Measurements from ENCODE around the gene OAT.

Gene OAT

DNA sequence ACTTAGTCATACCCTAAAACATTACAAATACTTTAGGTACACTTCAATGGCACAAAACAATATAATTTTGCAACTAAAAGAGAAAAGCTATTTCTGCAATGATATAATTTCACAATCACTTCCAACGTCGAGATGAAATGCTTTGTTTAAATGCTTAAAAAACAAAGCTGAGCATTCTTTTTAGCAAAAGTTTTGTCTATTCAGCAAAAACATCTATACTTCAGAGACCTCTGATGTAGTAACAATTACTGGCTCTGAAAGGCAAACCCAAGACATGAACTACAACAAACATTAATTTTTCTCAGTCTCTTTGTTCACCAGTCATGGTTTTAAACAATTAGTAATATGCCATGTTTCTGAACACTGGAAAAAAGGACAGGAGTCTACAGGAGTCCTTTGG is 16.4 kb downstream of the OAT start:
- TF ChIP-seq, protein P1, sequence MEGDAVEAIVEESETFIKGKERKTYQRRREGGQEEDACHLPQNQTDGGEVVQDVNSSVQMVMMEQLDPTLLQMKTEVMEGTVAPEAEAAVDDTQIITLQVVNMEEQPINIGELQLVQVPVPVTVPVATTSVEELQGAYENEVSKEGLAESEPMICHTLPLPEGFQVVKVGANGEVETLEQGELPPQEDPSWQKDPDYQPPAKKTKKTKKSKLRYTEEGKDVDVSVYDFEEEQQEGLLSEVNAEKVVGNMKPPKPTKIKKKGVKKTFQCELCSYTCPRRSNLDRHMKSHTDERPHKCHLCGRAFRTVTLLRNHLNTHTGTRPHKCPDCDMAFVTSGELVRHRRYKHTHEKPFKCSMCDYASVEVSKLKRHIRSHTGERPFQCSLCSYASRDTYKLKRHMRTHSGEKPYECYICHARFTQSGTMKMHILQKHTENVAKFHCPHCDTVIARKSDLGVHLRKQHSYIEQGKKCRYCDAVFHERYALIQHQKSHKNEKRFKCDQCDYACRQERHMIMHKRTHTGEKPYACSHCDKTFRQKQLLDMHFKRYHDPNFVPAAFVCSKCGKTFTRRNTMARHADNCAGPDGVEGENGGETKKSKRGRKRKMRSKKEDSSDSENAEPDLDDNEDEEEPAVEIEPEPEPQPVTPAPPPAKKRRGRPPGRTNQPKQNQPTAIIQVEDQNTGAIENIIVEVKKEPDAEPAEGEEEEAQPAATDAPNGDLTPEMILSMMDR (IDR thresholded peaks at IDR 0.05; ENCODE audit: borderline replicate concordance, insufficient read depth, low read depth, low read length): no peak
- no peak overlapping the region for H3K4me3 ChIP-seq (ENCODE audit: low read depth, low read length)

DNA sequence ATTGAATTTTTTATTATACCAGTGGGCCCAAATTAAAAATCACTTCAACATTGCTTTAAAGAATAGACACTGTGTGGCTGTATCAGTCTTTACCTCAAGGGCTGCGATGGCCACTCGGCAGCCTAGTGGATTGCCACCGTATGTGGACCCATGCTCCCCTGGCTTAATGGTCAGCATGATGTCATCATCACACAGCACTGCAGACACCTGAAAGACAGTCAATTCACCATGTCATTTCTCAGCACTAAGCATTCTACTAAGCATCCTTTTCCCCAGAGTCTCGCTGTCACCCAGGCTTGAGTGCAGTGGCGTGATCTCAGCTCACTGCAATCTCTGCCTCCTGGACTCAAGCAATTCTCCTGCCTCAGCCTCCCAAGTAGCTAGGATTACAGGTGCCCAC is 17.1 kb downstream of the OAT start:
- no peak overlapping the region for H3K4me3 ChIP-seq (ENCODE audit: low read depth, low read length)
- TF ChIP-seq, protein P1 (IDR thresholded peaks at IDR 0.05; ENCODE audit: borderline replicate concordance, insufficient read depth, low read depth, low read length): no peak

DNA sequence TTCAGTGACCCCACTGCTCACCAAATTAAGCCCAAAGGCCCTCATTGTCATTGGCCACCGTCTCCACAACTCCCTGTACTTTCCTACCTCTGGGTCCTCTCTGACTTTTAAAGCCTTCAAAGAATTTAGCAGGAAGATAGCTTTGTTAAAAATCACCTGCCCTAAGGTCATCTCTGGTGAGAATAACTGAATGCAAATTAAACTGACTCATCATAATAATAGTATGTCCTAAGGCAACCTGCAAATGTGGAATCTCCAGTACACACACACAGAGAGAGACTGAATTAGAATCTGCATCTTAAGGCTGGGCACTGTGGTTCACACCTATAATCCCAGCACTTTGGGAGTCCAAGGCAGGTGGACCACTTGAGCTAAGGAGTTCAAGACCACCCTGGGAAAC is 24.1 kb downstream of the OAT start:
- TF ChIP-seq, protein P1 (IDR thresholded peaks at IDR 0.05; ENCODE audit: borderline replicate concordance, insufficient read depth, low read depth, low read length): no peak
- no peak overlapping the region for H3K4me3 ChIP-seq (ENCODE audit: low read depth, low read length)

GRCh38 chr10:124392626-124393342 is 25.9 kb downstream of the OAT start:
- H3K4me3 ChIP-seq (ENCODE audit: low read depth, low read length): no peak overlapping the region
- TF ChIP-seq, protein P1 (IDR thresholded peaks at IDR 0.05; ENCODE audit: borderline replicate concordance, insufficient read depth, low read depth, low read length): no peak

DNA sequence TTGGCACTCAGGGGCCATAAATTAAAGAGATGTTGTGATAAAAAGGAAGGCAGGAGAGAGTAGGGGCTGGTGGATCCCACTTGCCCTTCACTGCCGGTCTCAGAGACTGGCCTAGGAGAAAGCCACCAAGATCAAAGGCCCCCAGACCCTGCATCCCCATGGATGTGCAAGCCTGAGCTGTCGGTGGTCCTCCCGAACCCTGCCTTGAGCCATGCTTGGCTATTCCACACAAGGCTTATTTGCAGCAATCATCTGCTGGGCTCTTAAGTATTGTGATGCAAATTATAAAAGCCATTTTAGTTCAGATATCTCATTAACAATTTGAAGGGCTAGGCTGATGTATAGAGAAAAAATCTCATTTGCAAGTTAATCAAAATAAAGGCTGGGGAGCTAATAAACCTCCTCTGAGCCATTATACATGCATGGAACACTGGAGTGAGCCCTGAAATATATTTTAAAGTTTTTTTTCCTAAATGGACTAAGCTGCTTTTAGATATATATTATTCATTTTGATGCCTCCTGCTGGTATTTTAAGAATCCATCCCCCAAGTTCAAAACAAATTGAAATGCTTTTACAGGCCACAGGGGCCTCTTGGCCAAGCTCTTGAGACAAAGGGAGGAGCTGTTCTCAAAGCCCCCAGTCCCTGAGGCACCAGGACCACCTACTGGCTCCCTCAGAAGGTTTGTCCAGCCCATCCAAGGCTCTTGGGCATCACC is 28.1 kb downstream of the OAT start:
- no peak overlapping the region for H3K4me3 ChIP-seq (ENCODE audit: low read depth, low read length)
- TF ChIP-seq, protein P1 (IDR thresholded peaks at IDR 0.05; ENCODE audit: borderline replicate concordance, insufficient read depth, low read depth, low read length): no peak

DNA sequence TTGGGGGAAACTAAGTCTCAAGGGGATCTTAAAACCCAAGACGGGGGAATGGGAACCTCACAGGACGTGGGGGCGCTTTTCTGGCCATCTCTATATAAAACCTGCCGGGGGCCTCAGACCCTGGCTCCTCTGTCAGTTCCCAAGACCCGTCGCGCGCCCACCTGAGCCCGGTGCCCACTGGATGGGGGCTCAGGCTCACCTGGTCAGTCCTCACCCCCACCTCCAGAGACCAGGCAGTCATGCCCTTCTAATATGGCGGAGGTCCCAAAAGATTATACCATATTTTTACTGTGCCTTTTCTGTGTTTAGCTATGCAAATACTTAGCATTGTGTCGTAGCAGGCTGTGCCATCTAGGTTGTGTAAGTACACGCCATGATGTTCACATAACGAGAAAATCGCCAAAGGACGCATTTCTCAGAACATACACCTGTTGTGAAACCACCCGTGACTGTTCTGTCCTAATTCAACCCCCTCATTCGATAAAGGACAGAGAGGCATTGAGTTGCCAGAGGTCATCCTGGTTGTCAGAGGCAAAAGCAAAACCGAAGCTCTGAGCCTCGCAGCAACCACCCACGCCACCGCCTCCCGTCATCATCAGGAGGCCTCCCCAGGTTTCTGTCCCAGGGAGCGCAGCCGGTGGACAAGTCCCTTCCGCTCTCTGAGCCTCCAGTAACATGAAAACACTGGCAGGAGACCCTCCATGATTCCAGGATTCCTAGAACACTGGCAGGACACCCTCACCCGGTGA is 28.9 kb downstream of the OAT start:
- H3K4me3 ChIP-seq (ENCODE audit: low read depth, low read length): no peak overlapping the region
- TF ChIP-seq, protein P1 (IDR thresholded peaks at IDR 0.05; ENCODE audit: borderline replicate concordance, insufficient read depth, low read depth, low read length): no peak

Data from GM12875 (cell line).